Measurements from ENCODE around the gene AGBL4.

AGBL4 gene

GRCh38 chr1:48794816-48795215 lies 1228.9 kb downstream of the AGBL4 start:
- no peak overlapping the region for H3K4me3 ChIP-seq (ENCODE audit: low read length)
- no peak for TF ChIP-seq CTCF (conservative IDR thresholded peaks at IDR 0.05; ENCODE audit: low read length)
- DNase-seq (ENCODE audit: low read depth), result no peak

- H3K4me3 ChIP-seq (ENCODE audit: low read length), result no peak overlapping the region
- DNase-seq (ENCODE audit: low read depth), result no peak
- no peak for TF ChIP-seq CTCF (conservative IDR thresholded peaks at IDR 0.05; ENCODE audit: low read length)
Observed at GRCh38 chr1:48793863-48794262, 1229.9 kb downstream of the AGBL4 start.

- DNase-seq (ENCODE audit: low read depth), result no peak
- H3K4me3 ChIP-seq (ENCODE audit: low read length), result no peak overlapping the region
- no peak for TF ChIP-seq CTCF (conservative IDR thresholded peaks at IDR 0.05; ENCODE audit: low read length)
Observed at GRCh38 chr1:48792961-48793360, 1230.8 kb downstream of the AGBL4 start.

- DNase-seq (ENCODE audit: low read depth), result no peak
- no peak overlapping the region for H3K4me3 ChIP-seq (ENCODE audit: low read length)
- TF ChIP-seq CTCF (conservative IDR thresholded peaks at IDR 0.05; ENCODE audit: low read length), result no peak
Observed at GRCh38 chr1:48790397-48790796, 1233.4 kb downstream of the AGBL4 start.

GRCh38 chr1:48789903-48790302 lies 1233.9 kb downstream of the AGBL4 start:
- TF ChIP-seq CTCF (conservative IDR thresholded peaks at IDR 0.05; ENCODE audit: low read length), result no peak
- no peak overlapping the region for H3K4me3 ChIP-seq (ENCODE audit: low read length)
- DNase-seq (ENCODE audit: low read depth), result no peak

GRCh38 chr1:48785869-48786268 lies 1237.9 kb downstream of the AGBL4 start:
- DNase-seq (ENCODE audit: low read depth), result no peak
- TF ChIP-seq CTCF (conservative IDR thresholded peaks at IDR 0.05; ENCODE audit: low read length), result no peak

GRCh38 chr1:48784301-48784700 lies 1239.5 kb downstream of the AGBL4 start:
- no peak for TF ChIP-seq CTCF (conservative IDR thresholded peaks at IDR 0.05; ENCODE audit: low read length)
- H3K4me3 ChIP-seq (ENCODE audit: low read length), result no peak overlapping the region
- DNase-seq (ENCODE audit: low read depth), result no peak

More at GRCh38 chr1:48785869-48786268, 1237.9 kb downstream of the AGBL4 start:
- no peak overlapping the region for H3K4me3 ChIP-seq (ENCODE audit: low read length)
